ENCODE results near the gene LAMTOR4. TPM values are rescaled to one million over a fixed set of nuclear protein-coding genes. Genes with fewer than 3 reads are reported as not detected.
A peak's percentile ranks its signal among the peaks of the same experiment; 100 is the strongest.
"Not testable (repeated sequence)": the region's sequence is repeated elsewhere in the genome, so short reads cannot be mapped to it uniquely, and the experiment has no call there.

Gene LAMTOR4
- total and polyA plus RNA-seq, 2 experiments from 2014 or later: 49.4 to 92.2 TPM

DNA sequence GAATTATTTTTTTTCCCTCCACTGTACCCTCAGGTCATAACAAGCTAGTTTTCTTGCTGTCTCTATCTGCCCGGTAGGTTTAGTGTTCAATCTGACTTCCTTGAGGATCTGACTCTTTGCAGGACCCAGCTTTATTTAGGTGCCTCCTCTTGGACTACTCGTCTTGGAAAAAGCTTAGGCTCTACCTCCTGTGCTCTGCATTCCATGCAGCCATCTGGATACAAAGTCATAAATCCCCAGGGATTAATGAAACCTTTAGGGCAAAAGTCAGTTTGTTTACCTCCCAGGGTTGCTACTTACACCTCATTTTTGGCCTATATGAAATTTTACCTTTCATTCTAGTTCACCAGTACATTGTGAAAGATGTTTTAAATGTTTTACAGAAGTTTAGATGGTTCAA lies 37.0 kb downstream of the LAMTOR4 start:
- no peak overlapping the region for H3K4me2 ChIP-seq (ENCODE audit: unreplicated experiment)
- H3K79me2 ChIP-seq (ENCODE audit: insufficient read depth): no peaks in the 10 kb centered on the region
- TF ChIP-seq EZH2 (IDR thresholded peaks at IDR 0.05; ENCODE audit: insufficient read depth, poor library complexity, severe bottlenecking) (no peak), EZH2phosphoT487 (IDR thresholded peaks at IDR 0.05; ENCODE audit: insufficient read depth, low read depth) (no peak)
- no peak overlapping the region for H3K4me3 ChIP-seq
- H3K27ac ChIP-seq: no peak overlapping the region
- DNase-seq: no peak
- H3K4me1 ChIP-seq (ENCODE audit: insufficient read depth): peaks cover 7% of the 10 kb centered on the region
- whole genome bisulfite sequencing, 2 experiments (ENCODE audit: low coverage in 1 of 2, low lambda C conversion rate in 2 of 2, missing lambda C conversion rate in 2 of 2): 63 to 74% methylated on average over 2 of the region's 2 CpGs
- H4K20me1 ChIP-seq (ENCODE audit: insufficient read depth): no peaks in the 10 kb centered on the region
- no peaks in the 10 kb centered on the region for H3K9me3 ChIP-seq (ENCODE audit: low read depth)
- H3K9ac ChIP-seq: no peak overlapping the region
- H3F3A ChIP-seq (ENCODE audit: insufficient read depth): no peaks in the 10 kb centered on the region
- no peak overlapping the region for H2AFZ ChIP-seq
- no peaks in the 10 kb centered on the region for H3K36me3 ChIP-seq (ENCODE audit: low read depth)
- no peaks in the 10 kb centered on the region for H3K9me2 ChIP-seq (ENCODE audit: insufficient read depth)
- no peaks in the 10 kb centered on the region for H3K27me3 ChIP-seq (replicated peaks; ENCODE audit: insufficient read depth)
- in situ Hi-C loops (cut with MboI): no loop called here

GRCh38 chr7:100189061-100189460 lies 40.3 kb downstream of the LAMTOR4 start:
- no peak for TF ChIP-seq EZH2phosphoT487 (IDR thresholded peaks at IDR 0.05; ENCODE audit: insufficient read depth, low read depth)
- TF ChIP-seq EZH2 (IDR thresholded peaks at IDR 0.05; ENCODE audit: insufficient read depth, poor library complexity, severe bottlenecking): no peak
- H2AFZ ChIP-seq: no peak overlapping the region
- no peaks in the 10 kb centered on the region for H3K9me2 ChIP-seq (ENCODE audit: insufficient read depth)
- H3K9me3 ChIP-seq (ENCODE audit: low read depth): no peaks in the 10 kb centered on the region
- peaks cover 17% of the 10 kb centered on the region for H3K4me1 ChIP-seq (ENCODE audit: insufficient read depth)
- H3K4me3 ChIP-seq: no peak overlapping the region
- H3K9ac ChIP-seq: no peak overlapping the region
- no peak overlapping the region for H3K27ac ChIP-seq
- no peaks in the 10 kb centered on the region for H3K79me2 ChIP-seq (ENCODE audit: insufficient read depth)
- no peak for DNase-seq
- no peaks in the 10 kb centered on the region for H4K20me1 ChIP-seq (ENCODE audit: insufficient read depth)
- H3K4me2 ChIP-seq (ENCODE audit: unreplicated experiment): no peak overlapping the region
- in situ Hi-C loops (cut with MboI): no loop called here
- H3K27me3 ChIP-seq (replicated peaks; ENCODE audit: insufficient read depth): no peaks in the 10 kb centered on the region
- peaks cover 11% of the 10 kb centered on the region; the same call in 1 of the 2 replicates for H3F3A ChIP-seq (ENCODE audit: insufficient read depth)
- WGBS, 2 experiments (ENCODE audit: low coverage in 1 of 2, low lambda C conversion rate in 2 of 2, missing lambda C conversion rate in 2 of 2): 81% methylated on average over 3 of the region's 3 CpGs
- no peaks in the 10 kb centered on the region for H3K36me3 ChIP-seq (ENCODE audit: low read depth)

DNA sequence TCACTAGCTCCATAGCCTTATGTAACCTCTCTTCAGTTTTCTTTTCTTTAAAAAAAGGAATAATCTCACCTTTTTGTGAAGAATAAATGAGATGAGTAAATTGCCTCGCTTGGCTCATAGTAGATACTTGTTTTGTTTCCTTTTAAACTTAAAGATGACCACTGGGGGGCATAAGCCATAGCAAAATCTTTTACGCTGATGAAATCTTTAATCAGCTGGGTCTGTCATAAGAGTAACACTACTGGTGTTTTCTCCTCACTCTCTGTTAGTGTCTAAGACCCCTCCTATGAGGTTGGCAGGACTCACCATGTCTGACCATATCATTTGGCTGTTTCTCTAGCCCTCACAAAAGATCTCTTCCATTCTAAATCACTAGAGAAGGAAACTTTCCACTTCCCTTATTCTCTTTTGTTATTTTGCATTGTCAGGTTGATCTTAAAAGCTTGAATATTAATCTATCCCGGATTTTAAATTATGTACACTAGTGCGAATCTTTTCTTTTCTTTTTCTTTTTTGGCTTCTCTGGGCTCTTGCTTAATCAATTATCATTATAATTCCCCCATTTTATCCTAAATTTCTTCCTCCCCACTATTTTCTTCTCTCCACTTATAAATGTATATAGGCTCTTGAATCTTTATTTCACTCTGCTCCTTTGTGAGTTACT lies 41.5 kb downstream of the LAMTOR4 start:
- in situ Hi-C loops (cut with MboI): no loop called here
- no peaks in the 10 kb centered on the region for H3K36me3 ChIP-seq (ENCODE audit: low read depth)
- H3K4me1 ChIP-seq (ENCODE audit: insufficient read depth): peaks cover 17% of the 10 kb centered on the region
- H3K27ac ChIP-seq: no peak overlapping the region
- peak; percentile 74 for DNase-seq
- no peaks in the 10 kb centered on the region for H3K79me2 ChIP-seq (ENCODE audit: insufficient read depth)
- WGBS, 2 experiments (ENCODE audit: low coverage in 1 of 2, low lambda C conversion rate in 2 of 2, missing lambda C conversion rate in 2 of 2): 34 to 42% methylated on average over 4 of the region's 4 CpGs
- no peak overlapping the region for H3K4me3 ChIP-seq
- no peak for TF ChIP-seq EZH2 (IDR thresholded peaks at IDR 0.05; ENCODE audit: insufficient read depth, poor library complexity, severe bottlenecking)
- TF ChIP-seq EZH2phosphoT487 (IDR thresholded peaks at IDR 0.05; ENCODE audit: insufficient read depth, low read depth): no peak
- no peaks in the 10 kb centered on the region for H4K20me1 ChIP-seq (ENCODE audit: insufficient read depth)
- no peaks in the 10 kb centered on the region for H3K27me3 ChIP-seq (replicated peaks; ENCODE audit: insufficient read depth)
- H3K4me2 ChIP-seq (ENCODE audit: unreplicated experiment): no peak overlapping the region
- H3K9me3 ChIP-seq (ENCODE audit: low read depth): no peaks in the 10 kb centered on the region
- H3K9me2 ChIP-seq (ENCODE audit: insufficient read depth): no peaks in the 10 kb centered on the region
- H3F3A ChIP-seq (ENCODE audit: insufficient read depth): peaks cover 11% of the 10 kb centered on the region; the same call in 1 of the 2 replicates
- peak overlapping the region; percentile 6; the same call in 1 of the 2 replicates for H3K9ac ChIP-seq
- H2AFZ ChIP-seq: peak overlapping the region; percentile 81

DNA sequence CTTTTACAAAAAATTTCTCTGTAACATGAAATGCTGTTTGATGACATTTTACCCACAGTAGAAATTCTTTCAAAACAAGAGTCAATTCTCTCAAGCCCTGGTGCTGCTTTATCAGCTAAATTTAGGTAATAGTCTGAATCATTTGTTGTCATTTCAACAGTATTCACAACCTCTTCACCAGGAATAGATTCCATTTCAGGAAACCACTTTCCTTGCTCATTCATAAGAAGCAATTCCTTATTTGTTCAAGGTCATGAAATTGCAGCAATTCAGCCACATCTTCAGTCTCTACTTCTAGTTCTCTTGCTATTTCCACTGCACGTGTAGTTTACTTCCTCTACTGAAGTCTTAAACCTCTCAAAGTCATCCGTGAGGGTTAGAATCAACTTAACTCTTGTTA lies 43.1 kb downstream of the LAMTOR4 start:
- Histone ChIP-seq H3K4me2 (ENCODE audit: unreplicated experiment) (peak overlapping the region; percentile 3), H3K9me2 (ENCODE audit: insufficient read depth) (no peaks in the 10 kb centered on the region), H3K9ac (no peak overlapping the region), H2AFZ (peak overlapping the region; percentile 29), H4K20me1 (ENCODE audit: insufficient read depth) (no peaks in the 10 kb centered on the region), H3K79me2 (ENCODE audit: insufficient read depth) (no peaks in the 10 kb centered on the region), H3K27me3 (replicated peaks; ENCODE audit: insufficient read depth) (no peaks in the 10 kb centered on the region), H3K36me3 (ENCODE audit: low read depth) (no peaks in the 10 kb centered on the region), H3K4me1 (ENCODE audit: insufficient read depth) (peaks cover 17% of the 10 kb centered on the region), H3K27ac (no peak overlapping the region), H3K9me3 (ENCODE audit: low read depth) (no peaks in the 10 kb centered on the region), H3F3A (ENCODE audit: insufficient read depth) (peaks cover 11% of the 10 kb centered on the region; the same call in 1 of the 2 replicates), H3K4me3 (no peak overlapping the region)
- DNase-seq: peak; percentile 67
- in situ Hi-C loops (cut with MboI): no loop called here
- TF ChIP-seq EZH2 (IDR thresholded peaks at IDR 0.05; ENCODE audit: insufficient read depth, poor library complexity, severe bottlenecking) (no peak), EZH2phosphoT487 (IDR thresholded peaks at IDR 0.05; ENCODE audit: insufficient read depth, low read depth) (no peak)
- WGBS, 2 experiments (ENCODE audit: low coverage in 1 of 2, low lambda C conversion rate in 2 of 2, missing lambda C conversion rate in 2 of 2): 74 to 83% methylated on average over 2 of the region's 2 CpGs

GRCh38 chr7:100192281-100192862 lies 43.7 kb downstream of the LAMTOR4 start:
- H3K4me2 ChIP-seq (ENCODE audit: unreplicated experiment); H3K9me3 ChIP-seq (ENCODE audit: low read depth); H4K20me1 ChIP-seq (ENCODE audit: insufficient read depth); H3K27me3 ChIP-seq (replicated peaks; ENCODE audit: insufficient read depth); DNase-seq; H3K4me3 ChIP-seq; H3K9ac ChIP-seq; H3K79me2 ChIP-seq (ENCODE audit: insufficient read depth); H3K36me3 ChIP-seq (ENCODE audit: low read depth); in situ Hi-C loops (cut with MboI); H3K9me2 ChIP-seq (ENCODE audit: insufficient read depth); H3K27ac ChIP-seq: not testable (repeated sequence)
- Histone ChIP-seq H3F3A (ENCODE audit: insufficient read depth) (peaks cover 11% of the 10 kb centered on the region; the same call in 1 of the 2 replicates), H2AFZ (peak overlapping the region; percentile 29), H3K4me1 (ENCODE audit: insufficient read depth) (peaks cover 17% of the 10 kb centered on the region)
- 85 to 92% methylated on average over 6 of the region's 6 CpGs for WGBS, 2 experiments (ENCODE audit: low coverage in 1 of 2, low lambda C conversion rate in 2 of 2, missing lambda C conversion rate in 2 of 2)
